ENCODE results near the gene RPS26. TPM values are rescaled to one million over a fixed set of nuclear protein-coding genes. Genes with fewer than 3 reads are reported as not detected.

Gene RPS26
- polyA plus RNA-seq, 1 donor from 2014 or later = 598 TPM

DNA sequence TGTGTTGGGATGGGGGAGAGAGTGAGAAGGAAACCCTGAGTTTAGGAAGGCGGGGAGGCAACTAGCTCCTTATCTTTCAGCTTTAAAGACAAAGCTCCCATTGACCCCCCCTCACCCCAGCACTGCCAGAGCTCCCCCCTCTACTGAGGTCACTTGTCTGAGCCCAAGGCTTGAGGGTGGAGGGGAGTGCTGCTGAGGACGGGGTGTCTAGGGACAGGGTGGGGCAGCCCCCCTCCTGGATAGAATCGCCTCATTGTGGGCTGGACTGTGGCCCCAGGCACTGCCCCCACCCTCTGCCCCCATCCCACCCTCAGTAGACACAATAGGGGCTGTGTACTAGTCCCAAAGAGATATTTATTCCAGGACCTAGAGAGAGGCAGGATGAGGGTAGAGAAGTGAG lies 41.2 kb downstream of the RPS26 start:
- no peak overlapping the region for H3K9ac ChIP-seq (ENCODE audit: low read length)

DNA sequence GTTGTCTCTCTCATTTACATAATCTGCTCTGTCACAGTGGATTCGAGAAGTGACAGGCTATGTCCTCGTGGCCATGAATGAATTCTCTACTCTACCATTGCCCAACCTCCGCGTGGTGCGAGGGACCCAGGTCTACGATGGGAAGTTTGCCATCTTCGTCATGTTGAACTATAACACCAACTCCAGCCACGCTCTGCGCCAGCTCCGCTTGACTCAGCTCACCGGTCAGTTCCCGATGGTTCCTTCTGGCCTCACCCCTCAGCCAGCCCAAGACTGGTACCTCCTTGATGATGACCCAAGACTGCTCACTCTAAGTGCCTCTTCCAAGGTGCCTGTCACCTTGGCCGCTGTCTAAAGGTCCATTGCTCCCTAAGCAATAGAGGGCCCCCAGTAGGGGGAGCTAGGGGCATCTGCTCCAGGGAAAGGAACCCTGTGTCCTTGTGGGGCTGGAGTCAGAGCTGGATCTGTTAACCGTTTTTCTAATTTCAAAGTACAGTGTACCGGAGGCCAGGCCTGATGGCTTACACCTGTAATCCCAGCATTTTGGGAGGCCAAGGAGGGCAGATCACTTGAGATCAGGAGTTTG lies 43.3 kb downstream of the RPS26 start:
- H3K4me2 ChIP-seq (ENCODE audit: low read length) = no peak overlapping the region
- H2AFZ ChIP-seq (ENCODE audit: low read depth, low read length) = no peak overlapping the region
- no peaks in the 10 kb centered on the region for H4K20me1 ChIP-seq (ENCODE audit: insufficient read depth)
- H3K36me3 ChIP-seq (ENCODE audit: insufficient read depth, low read length) = no peaks in the 10 kb centered on the region
- H3K9me2 ChIP-seq (ENCODE audit: insufficient read depth, low read length) = no peaks in the 10 kb centered on the region
- H3K4me3 ChIP-seq (ENCODE audit: low read length) = no peak overlapping the region
- no peaks in the 10 kb centered on the region for H3K79me2 ChIP-seq (replicated peaks; ENCODE audit: insufficient read depth, low read length)
- H3K27me3 ChIP-seq (ENCODE audit: insufficient read depth, low read depth, low read length) = peaks cover 25% of the 10 kb centered on the region
- H3K27ac ChIP-seq (ENCODE audit: low read length) = no peak overlapping the region
- TF ChIP-seq RAD21 (conservative IDR thresholded peaks at IDR 0.05) (no peak), EP300 (conservative IDR thresholded peaks at IDR 0.05; ENCODE audit: poor library complexity, severe bottlenecking) (no peak), POLR2AphosphoS5 (IDR thresholded peaks at IDR 0.05) (no peak), TAF1 (IDR thresholded peaks at IDR 0.05; ENCODE audit: low read depth) (no peak)
- TF ChIP-seq, protein P1, sequence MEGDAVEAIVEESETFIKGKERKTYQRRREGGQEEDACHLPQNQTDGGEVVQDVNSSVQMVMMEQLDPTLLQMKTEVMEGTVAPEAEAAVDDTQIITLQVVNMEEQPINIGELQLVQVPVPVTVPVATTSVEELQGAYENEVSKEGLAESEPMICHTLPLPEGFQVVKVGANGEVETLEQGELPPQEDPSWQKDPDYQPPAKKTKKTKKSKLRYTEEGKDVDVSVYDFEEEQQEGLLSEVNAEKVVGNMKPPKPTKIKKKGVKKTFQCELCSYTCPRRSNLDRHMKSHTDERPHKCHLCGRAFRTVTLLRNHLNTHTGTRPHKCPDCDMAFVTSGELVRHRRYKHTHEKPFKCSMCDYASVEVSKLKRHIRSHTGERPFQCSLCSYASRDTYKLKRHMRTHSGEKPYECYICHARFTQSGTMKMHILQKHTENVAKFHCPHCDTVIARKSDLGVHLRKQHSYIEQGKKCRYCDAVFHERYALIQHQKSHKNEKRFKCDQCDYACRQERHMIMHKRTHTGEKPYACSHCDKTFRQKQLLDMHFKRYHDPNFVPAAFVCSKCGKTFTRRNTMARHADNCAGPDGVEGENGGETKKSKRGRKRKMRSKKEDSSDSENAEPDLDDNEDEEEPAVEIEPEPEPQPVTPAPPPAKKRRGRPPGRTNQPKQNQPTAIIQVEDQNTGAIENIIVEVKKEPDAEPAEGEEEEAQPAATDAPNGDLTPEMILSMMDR (IDR thresholded peaks at IDR 0.05; ENCODE audit: poor library complexity, severe bottlenecking) = no peak
- no peaks in the 10 kb centered on the region for H3K9me3 ChIP-seq (ENCODE audit: low read length)
- no peaks in the 10 kb centered on the region for H3F3A ChIP-seq (ENCODE audit: insufficient read depth, low read length, poor library complexity, severe bottlenecking)
- no peak overlapping the region for H3K9ac ChIP-seq (ENCODE audit: low read length)

More for the DNA sequence above, 41.2 kb downstream of the RPS26 start:
- H3K4me2 ChIP-seq (ENCODE audit: low read length) = no peak overlapping the region
- TF ChIP-seq SMC3 (conservative IDR thresholded peaks at IDR 0.05; ENCODE audit: poor library complexity) = no peak
- no peak for TF ChIP-seq EZH2 (IDR thresholded peaks at IDR 0.05; ENCODE audit: borderline replicate concordance, insufficient read depth, low read length, poor library complexity, severe bottlenecking)
- TF ChIP-seq TAF1 (IDR thresholded peaks at IDR 0.05; ENCODE audit: low read depth) = no peak
- no peak for TF ChIP-seq EP300 (conservative IDR thresholded peaks at IDR 0.05; ENCODE audit: poor library complexity, severe bottlenecking)
- no peak for TF ChIP-seq MXI1 (conservative IDR thresholded peaks at IDR 0.05; ENCODE audit: poor library complexity, severe bottlenecking)
- no peak for TF ChIP-seq POLR2AphosphoS5 (IDR thresholded peaks at IDR 0.05)
- TF ChIP-seq, protein P1 (IDR thresholded peaks at IDR 0.05; ENCODE audit: poor library complexity, severe bottlenecking) = no peak
- no peak for TF ChIP-seq RAD21 (conservative IDR thresholded peaks at IDR 0.05)
- TF ChIP-seq, protein P2, sequence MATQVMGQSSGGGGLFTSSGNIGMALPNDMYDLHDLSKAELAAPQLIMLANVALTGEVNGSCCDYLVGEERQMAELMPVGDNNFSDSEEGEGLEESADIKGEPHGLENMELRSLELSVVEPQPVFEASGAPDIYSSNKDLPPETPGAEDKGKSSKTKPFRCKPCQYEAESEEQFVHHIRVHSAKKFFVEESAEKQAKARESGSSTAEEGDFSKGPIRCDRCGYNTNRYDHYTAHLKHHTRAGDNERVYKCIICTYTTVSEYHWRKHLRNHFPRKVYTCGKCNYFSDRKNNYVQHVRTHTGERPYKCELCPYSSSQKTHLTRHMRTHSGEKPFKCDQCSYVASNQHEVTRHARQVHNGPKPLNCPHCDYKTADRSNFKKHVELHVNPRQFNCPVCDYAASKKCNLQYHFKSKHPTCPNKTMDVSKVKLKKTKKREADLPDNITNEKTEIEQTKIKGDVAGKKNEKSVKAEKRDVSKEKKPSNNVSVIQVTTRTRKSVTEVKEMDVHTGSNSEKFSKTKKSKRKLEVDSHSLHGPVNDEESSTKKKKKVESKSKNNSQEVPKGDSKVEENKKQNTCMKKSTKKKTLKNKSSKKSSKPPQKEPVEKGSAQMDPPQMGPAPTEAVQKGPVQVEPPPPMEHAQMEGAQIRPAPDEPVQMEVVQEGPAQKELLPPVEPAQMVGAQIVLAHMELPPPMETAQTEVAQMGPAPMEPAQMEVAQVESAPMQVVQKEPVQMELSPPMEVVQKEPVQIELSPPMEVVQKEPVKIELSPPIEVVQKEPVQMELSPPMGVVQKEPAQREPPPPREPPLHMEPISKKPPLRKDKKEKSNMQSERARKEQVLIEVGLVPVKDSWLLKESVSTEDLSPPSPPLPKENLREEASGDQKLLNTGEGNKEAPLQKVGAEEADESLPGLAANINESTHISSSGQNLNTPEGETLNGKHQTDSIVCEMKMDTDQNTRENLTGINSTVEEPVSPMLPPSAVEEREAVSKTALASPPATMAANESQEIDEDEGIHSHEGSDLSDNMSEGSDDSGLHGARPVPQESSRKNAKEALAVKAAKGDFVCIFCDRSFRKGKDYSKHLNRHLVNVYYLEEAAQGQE (IDR thresholded peaks at IDR 0.05; ENCODE audit: borderline replicate concordance) = no peak
- H3K27ac ChIP-seq (ENCODE audit: low read length) = no peak overlapping the region
- H3K79me2 ChIP-seq (replicated peaks; ENCODE audit: insufficient read depth, low read length) = no peaks in the 10 kb centered on the region
- no peak overlapping the region for H2AFZ ChIP-seq (ENCODE audit: low read depth, low read length)
- H3K9me3 ChIP-seq (ENCODE audit: low read length) = no peaks in the 10 kb centered on the region
- H3K27me3 ChIP-seq (ENCODE audit: insufficient read depth, low read depth, low read length) = peaks cover 43% of the 10 kb centered on the region
- H3K36me3 ChIP-seq (ENCODE audit: insufficient read depth, low read length) = no peaks in the 10 kb centered on the region
- no peaks in the 10 kb centered on the region for H3K9me2 ChIP-seq (ENCODE audit: insufficient read depth, low read length)
- H4K20me1 ChIP-seq (ENCODE audit: insufficient read depth) = no peaks in the 10 kb centered on the region
- H3F3A ChIP-seq (ENCODE audit: insufficient read depth, low read length, poor library complexity, severe bottlenecking) = no peaks in the 10 kb centered on the region
- H3K4me3 ChIP-seq (ENCODE audit: low read length) = no peak overlapping the region

All from neural cell (in vitro differentiated cells).